AG09309 (cell line): Measurements from ENCODE around the gene YWHAB.

Source experiments
- DNase-seq: peaks from one replicate; pipeline ENCODE4 v3.0.0-alpha.2; 2010; ENCODE audit warnings: low read depth
- H3K4me3 ChIP-seq: 2 replicates; pipeline ENCODE4 v1.5.1; 2011; ENCODE audit warnings: mild to moderate bottlenecking, low read depth, low read length, moderate library complexity; ENCODE audit not compliant: control insufficient read depth
- TF ChIP-seq, protein P1 (sequence below): IDR thresholded peaks from 2 replicates; pipeline ENCODE4 v1.5.1; 2011; ENCODE audit warnings: mild to moderate bottlenecking, low read depth, low read length, inconsistent platforms; ENCODE audit not compliant: insufficient read depth, control insufficient read depth; ENCODE audit errors: missing control alignments

Gene YWHAB

DNA sequence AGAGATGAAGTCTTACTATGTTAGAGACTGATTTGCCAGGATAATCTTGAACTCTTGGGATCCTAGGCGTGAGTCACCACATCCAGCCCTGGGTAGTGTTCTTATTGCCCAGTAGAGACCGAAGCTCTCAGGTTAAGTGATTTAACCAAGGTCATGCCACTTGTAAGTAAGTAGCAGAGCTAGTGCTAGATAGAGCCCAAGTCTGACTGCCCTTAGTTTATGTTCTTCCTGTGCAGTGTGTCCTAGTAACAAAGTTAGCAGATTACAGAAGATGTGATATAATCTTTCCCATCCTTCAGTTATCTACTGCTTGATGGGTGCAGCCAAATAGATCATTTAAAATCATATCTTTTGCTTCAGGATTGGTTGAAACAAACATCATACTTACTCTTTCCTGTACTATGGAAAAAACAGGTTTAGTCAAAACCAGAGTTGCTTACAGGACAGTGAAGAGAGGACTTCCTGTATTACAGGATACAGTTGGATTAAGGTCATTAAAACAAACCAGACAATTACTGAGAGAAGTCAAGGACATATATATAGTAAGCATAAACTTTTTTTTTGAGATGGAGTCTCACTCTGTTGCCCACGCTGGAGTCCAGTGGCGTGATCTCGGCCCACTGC, 14.8 kb downstream of the YWHAB start:
- no peak for DNase-seq
- H3K4me3 ChIP-seq: no peak overlapping the region
- TF ChIP-seq, protein P1, sequence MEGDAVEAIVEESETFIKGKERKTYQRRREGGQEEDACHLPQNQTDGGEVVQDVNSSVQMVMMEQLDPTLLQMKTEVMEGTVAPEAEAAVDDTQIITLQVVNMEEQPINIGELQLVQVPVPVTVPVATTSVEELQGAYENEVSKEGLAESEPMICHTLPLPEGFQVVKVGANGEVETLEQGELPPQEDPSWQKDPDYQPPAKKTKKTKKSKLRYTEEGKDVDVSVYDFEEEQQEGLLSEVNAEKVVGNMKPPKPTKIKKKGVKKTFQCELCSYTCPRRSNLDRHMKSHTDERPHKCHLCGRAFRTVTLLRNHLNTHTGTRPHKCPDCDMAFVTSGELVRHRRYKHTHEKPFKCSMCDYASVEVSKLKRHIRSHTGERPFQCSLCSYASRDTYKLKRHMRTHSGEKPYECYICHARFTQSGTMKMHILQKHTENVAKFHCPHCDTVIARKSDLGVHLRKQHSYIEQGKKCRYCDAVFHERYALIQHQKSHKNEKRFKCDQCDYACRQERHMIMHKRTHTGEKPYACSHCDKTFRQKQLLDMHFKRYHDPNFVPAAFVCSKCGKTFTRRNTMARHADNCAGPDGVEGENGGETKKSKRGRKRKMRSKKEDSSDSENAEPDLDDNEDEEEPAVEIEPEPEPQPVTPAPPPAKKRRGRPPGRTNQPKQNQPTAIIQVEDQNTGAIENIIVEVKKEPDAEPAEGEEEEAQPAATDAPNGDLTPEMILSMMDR: no peak

- no peak overlapping the region for H3K4me3 ChIP-seq
- TF ChIP-seq, protein P1: no peak
- no peak for DNase-seq
Observed at GRCh38 chr20:44901974-44902373, 16.5 kb downstream of the YWHAB start.

DNA sequence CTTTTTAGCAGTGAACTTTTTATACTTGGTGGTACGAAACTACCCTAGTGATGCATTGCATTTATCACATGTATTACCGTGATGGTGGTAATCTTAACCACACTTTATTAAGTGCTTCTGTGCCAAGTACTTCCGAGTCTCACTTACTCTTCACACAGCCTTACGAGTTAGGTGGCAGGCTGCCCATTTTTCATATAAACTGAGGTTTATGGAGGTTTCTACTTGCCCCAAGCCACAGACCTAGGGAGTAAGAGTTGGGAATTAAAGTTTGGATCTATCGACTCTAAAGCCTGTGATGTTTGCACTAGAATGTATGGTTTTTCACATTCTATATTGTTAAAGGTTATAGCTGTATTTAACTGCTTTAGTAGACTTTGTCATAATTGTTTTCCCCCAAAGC, 18.9 kb downstream of the YWHAB start:
- TF ChIP-seq, protein P1: no peak
- no peak overlapping the region for H3K4me3 ChIP-seq
- DNase-seq: no peak

DNA sequence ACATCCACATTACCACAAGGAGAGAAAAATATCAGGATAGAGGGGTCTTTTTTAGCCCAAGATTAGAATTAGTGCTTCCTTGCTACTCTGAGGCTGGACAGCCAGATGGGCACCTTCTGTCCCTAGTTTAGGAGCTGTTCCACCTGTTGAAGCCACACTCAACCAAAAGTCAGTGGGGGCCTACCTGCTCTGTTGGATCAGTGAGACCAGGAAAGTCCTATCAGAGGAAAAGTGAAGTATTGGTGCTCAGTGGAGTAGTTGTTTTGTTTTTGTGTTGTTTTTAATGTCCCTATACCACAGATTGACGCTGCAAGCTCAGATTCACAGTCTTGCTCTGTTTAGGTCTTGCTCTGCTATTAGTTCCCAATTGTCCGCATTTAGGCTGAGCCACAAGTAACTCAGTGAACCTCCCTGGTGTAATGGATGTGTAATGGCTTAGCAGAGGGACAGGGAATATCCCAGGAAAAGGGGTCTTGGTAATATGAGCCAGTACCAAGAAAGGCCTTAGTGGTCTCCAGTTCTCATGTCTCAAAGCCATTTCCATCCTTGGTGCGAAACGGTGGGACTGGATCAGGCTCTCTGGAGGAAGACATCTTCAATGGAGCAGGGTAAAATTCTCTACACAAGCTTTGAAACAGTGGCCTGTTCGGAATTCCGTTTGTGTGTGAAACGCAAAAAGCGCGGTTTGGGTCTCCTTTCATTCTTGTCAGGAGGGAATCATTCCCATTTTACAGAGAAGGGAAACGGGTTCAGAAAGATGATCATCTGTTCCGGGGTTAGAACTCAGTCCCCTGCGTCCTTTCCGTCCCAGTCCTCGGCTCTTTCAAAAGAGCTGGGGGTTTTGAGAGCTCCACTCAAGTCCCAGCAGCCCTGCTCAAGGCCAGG, 23.7 kb downstream of the YWHAB start:
- DNase-seq: no peak
- H3K4me3 ChIP-seq: peak overlapping the region; percentile 89
- TF ChIP-seq, protein P1: no peak

DNA sequence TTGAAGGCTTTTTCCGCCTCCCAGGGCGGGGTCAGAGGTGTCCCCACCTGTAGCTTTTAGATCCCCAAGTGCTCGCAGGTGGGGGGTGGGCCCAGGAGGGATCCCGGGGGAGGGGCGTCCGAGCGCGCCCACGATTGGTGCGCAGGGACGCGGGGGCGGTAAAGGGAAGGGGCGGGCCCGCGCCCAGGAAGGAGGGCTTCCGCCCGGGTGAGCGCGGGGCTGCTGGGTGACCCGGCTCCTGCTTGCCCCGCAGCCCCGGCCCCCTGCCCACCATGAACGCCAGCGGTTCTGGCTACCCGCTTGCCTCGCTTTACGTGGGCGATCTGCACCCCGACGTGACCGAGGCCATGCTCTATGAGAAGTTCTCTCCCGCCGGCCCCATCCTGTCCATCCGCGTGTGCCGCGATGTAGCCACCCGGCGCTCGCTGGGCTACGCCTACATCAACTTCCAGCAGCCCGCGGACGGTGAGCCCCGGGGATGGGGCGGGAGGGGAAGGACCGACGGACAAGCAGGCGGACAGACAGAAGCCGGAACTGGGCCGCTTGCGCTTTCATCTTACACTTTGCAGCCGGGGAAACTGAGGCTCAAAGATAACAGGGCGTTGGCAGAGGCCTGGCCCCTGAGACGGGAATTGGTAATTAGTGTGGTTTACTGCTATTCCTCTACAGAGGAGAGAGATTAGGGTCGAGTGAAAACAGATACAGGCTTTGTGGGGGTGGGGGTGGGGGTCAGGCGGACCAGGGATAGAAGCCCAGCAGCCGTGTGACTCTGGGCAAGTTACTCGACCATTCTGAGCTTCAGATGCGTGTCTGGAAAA, 24.6 kb downstream of the YWHAB start, which contains the start of gene PABPC1L:
PABPC1L (plus strand) TSS at position 189 of the 818 bp plus-strand sequence; CDS start at position 273, 84 bp downstream.
- TF ChIP-seq, protein P1: no peak
- H3K4me3 ChIP-seq: peak within 1 kb of the TSS; percentile 89
- DNase-seq: no peak

GRCh38 chr20:44910690-44911262, 25.3 kb downstream of the YWHAB start:
- TF ChIP-seq, protein P1: no peak
- DNase-seq: no peak
- H3K4me3 ChIP-seq: peak overlapping the region; percentile 89
